SK-N-SH treated with all-trans-retinoic acid at 6 μM for 48 hours (cell line): ENCODE data around the gene SORCS2.

Experiments used
- ATAC-seq: fragments of 200-7000 bp; cut with Tn5 transposase; 3 replicates; pipeline ENCODE4 v1.9.1; 2020; ENCODE audit warnings: mild to moderate bottlenecking, moderate library complexity
- ARNTL ChIP-seq: fragments of 450-650 bp; formaldehyde crosslinking; IDR thresholded peaks from 2 replicates; pipeline ENCODE4 v1.5.0; 2020; ENCODE audit warnings: low read depth, mild to moderate bottlenecking, moderate library complexity, borderline replicate concordance
- BACH2 ChIP-seq: fragments of 250-450 bp; sonication (Bioruptor Pico); IDR thresholded peaks from 2 replicates; pipeline ENCODE4 v1.9.0; 2021; ENCODE audit warnings: mild to moderate bottlenecking, borderline replicate concordance
- CSDC2 ChIP-seq: fragments of 250-450 bp; sonication (Bioruptor Pico); IDR thresholded peaks from 2 replicates; pipeline ENCODE4 v1.5.0; 2020; ENCODE audit warnings: mild to moderate bottlenecking, moderate library complexity
- ESRRG ChIP-seq: fragments of 250-450 bp; sonication (Bioruptor Pico); IDR thresholded peaks from 2 replicates; pipeline ENCODE4 v1.6.1; 2021; ENCODE audit warnings: mild to moderate bottlenecking
- GLIS3 ChIP-seq: fragments of 250-450 bp; sonication (Bioruptor Pico); IDR thresholded peaks from 2 replicates; pipeline ENCODE4 v1.5.0; 2020; ENCODE audit warnings: mild to moderate bottlenecking, moderate library complexity
- ISL1 ChIP-seq: fragments of 250-450 bp; sonication (Bioruptor Pico); IDR thresholded peaks from 2 replicates; pipeline ENCODE4 v2.1.2; 2022; ENCODE audit warnings: mild to moderate bottlenecking, moderate library complexity
- OSR1 ChIP-seq: fragments of 250-450 bp; sonication (Bioruptor Pico); IDR thresholded peaks from 2 replicates; pipeline ENCODE4 v1.8.0; 2022; ENCODE audit warnings: moderate library complexity, mild to moderate bottlenecking, inconsistent platforms
- PPARA ChIP-seq: fragments of 250-450 bp; sonication (Bioruptor Pico); IDR thresholded peaks from 2 replicates; pipeline ENCODE4 v1.5.0; 2020; ENCODE audit warnings: mild to moderate bottlenecking, borderline replicate concordance
- RARB ChIP-seq: fragments of 250-450 bp; sonication (Bioruptor Pico); IDR thresholded peaks from 2 replicates; pipeline ENCODE4 v1.8.0; 2021; ENCODE audit warnings: mild to moderate bottlenecking, moderate library complexity
- SNAI2 ChIP-seq: fragments of 250-450 bp; sonication (Bioruptor Pico); IDR thresholded peaks from 2 replicates; pipeline ENCODE4 v1.5.0; 2020; ENCODE audit warnings: mild to moderate bottlenecking, moderate library complexity
- TCF4 ChIP-seq: fragments of 250-450 bp; sonication (Bioruptor Pico); IDR thresholded peaks from 2 replicates; pipeline ENCODE4 v1.8.0; 2021; ENCODE audit warnings: mild to moderate bottlenecking, moderate library complexity, borderline replicate concordance
- TOX ChIP-seq: fragments of 250-450 bp; sonication (Bioruptor Pico); IDR thresholded peaks from 2 replicates; pipeline ENCODE4 v1.8.0; 2021; ENCODE audit warnings: mild to moderate bottlenecking, moderate library complexity, borderline replicate concordance
- ZC3H10 ChIP-seq: fragments of 250-450 bp; sonication (Bioruptor Pico); IDR thresholded peaks from 2 replicates; pipeline ENCODE4 v1.5.1; 2021; ENCODE audit warnings: mild to moderate bottlenecking, moderate library complexity
- ZFP3 ChIP-seq: fragments of 250-450 bp; sonication (Bioruptor Pico); IDR thresholded peaks from 2 replicates; pipeline ENCODE4 v1.5.0; 2020; ENCODE audit warnings: mild to moderate bottlenecking, moderate library complexity
- ZFP30 ChIP-seq: fragments of 450-650 bp; formaldehyde crosslinking; IDR thresholded peaks from 2 replicates; pipeline ENCODE4 v1.5.0; 2022; ENCODE audit warnings: mild to moderate bottlenecking, moderate library complexity
- ZNF565 ChIP-seq: fragments of 450-650 bp; formaldehyde crosslinking; conservative IDR thresholded peaks from 2 replicates; pipeline ENCODE4 v1.5.0; 2020; ENCODE audit warnings: low read depth, mild to moderate bottlenecking, moderate library complexity
- ZNF70 ChIP-seq: fragments of 450-650 bp; formaldehyde crosslinking; IDR thresholded peaks from 2 replicates; pipeline ENCODE4 v1.5.0; 2020; ENCODE audit warnings: mild to moderate bottlenecking, moderate library complexity
- ZNF8 ChIP-seq: fragments of 450-650 bp; formaldehyde crosslinking; IDR thresholded peaks from 2 replicates; pipeline ENCODE4 v1.5.0; 2020; ENCODE audit warnings: mild to moderate bottlenecking, moderate library complexity
- TF ChIP-seq, protein P1 (sequence below): fragments of 250-450 bp; sonication (Bioruptor Pico); IDR thresholded peaks from 2 replicates; pipeline ENCODE4 v1.5.1; 2020; ENCODE audit warnings: low read depth, mild to moderate bottlenecking, moderate library complexity
- TF ChIP-seq, protein P2 (sequence below): fragments of 250-450 bp; sonication (Bioruptor Pico); IDR thresholded peaks from 2 replicates; pipeline ENCODE4 v1.8.0; 2021; ENCODE audit warnings: low read depth, mild to moderate bottlenecking, moderate library complexity, borderline replicate concordance
- TF ChIP-seq, protein P3 (sequence below): fragments of 250-450 bp; sonication (Bioruptor Pico); IDR thresholded peaks from 2 replicates; pipeline ENCODE4 v1.5.1; 2021; ENCODE audit warnings: mild to moderate bottlenecking, moderate library complexity
- TF ChIP-seq, protein P4 (sequence below): fragments of 250-450 bp; sonication (Bioruptor Pico); IDR thresholded peaks from 2 replicates; pipeline ENCODE4 v1.5.0; 2020; ENCODE audit warnings: mild to moderate bottlenecking, moderate library complexity
- TF ChIP-seq, protein P5 (sequence below): fragments of 250-450 bp; sonication (Bioruptor Pico); IDR thresholded peaks from 2 replicates; pipeline ENCODE4 v1.8.0; 2020; ENCODE audit warnings: mild to moderate bottlenecking, moderate library complexity, borderline replicate concordance

Gene SORCS2

DNA sequence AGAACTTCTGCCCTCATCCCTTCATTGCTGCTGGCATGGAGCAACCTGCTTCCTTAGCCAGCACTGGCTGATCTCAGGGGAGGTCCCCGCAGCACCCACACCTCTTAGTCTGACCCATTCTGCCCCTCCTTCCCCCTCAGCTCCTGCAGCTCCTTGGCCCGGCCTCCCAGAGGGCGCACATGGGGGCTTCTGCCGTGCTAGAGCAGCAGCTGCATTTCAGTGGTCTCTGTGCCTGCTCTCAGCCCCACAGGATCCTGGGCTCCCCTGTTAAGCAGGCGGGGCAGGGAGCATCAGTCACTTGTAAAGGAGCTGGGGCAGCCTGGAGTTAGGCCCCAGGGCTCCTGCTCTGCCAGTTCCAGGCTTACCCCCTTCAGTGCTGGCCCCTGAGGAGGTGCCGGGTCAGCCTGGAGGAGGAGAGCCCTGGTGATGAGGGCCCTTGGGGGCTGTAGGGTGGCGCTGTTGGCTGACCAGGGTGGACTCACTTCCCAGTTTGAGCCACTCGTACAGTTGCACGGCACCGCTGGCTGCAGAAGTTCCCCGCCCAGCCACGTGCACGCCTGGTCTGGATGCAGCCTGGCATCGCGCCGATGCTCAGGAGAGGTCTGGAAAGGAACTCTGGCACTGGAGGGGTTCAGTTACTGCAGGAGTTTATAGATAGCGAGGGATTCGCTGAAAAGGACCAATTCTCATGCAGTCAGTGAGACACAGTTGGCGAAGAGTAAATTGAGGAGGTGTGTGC is 327.5 kb downstream of the SORCS2 start:
- no peak for TF ChIP-seq ZNF8 (CRISPR knock-in tag)
- no peak for TF ChIP-seq CSDC2 (CRISPR knock-in tag)
- TF ChIP-seq, protein P1, sequence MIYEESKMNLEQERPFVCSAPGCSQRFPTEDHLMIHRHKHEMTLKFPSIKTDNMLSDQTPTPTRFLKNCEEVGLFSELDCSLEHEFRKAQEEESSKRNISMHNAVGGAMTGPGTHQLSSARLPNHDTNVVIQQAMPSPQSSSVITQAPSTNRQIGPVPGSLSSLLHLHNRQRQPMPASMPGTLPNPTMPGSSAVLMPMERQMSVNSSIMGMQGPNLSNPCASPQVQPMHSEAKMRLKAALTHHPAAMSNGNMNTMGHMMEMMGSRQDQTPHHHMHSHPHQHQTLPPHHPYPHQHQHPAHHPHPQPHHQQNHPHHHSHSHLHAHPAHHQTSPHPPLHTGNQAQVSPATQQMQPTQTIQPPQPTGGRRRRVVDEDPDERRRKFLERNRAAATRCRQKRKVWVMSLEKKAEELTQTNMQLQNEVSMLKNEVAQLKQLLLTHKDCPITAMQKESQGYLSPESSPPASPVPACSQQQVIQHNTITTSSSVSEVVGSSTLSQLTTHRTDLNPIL (CRISPR knock-in tag): no peak
- no peak for TF ChIP-seq OSR1
- TF ChIP-seq RARB (CRISPR knock-in tag): no peak
- TF ChIP-seq TOX (CRISPR knock-in tag): no peak
- TF ChIP-seq TCF4 (CRISPR knock-in tag): no peak
- no peak for TF ChIP-seq BACH2 (CRISPR knock-in tag)
- TF ChIP-seq, protein P2, sequence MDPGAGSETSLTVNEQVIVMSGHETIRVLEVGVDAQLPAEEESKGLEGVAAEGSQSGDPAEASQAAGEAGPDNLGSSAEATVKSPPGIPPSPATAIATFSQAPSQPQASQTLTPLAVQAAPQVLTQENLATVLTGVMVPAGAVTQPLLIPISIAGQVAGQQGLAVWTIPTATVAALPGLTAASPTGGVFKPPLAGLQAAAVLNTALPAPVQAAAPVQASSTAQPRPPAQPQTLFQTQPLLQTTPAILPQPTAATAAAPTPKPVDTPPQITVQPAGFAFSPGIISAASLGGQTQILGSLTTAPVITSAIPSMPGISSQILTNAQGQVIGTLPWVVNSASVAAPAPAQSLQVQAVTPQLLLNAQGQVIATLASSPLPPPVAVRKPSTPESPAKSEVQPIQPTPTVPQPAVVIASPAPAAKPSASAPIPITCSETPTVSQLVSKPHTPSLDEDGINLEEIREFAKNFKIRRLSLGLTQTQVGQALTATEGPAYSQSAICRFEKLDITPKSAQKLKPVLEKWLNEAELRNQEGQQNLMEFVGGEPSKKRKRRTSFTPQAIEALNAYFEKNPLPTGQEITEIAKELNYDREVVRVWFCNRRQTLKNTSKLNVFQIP (CRISPR knock-in tag): no peak
- no peak for TF ChIP-seq ZC3H10 (CRISPR knock-in tag)
- TF ChIP-seq, protein P3, sequence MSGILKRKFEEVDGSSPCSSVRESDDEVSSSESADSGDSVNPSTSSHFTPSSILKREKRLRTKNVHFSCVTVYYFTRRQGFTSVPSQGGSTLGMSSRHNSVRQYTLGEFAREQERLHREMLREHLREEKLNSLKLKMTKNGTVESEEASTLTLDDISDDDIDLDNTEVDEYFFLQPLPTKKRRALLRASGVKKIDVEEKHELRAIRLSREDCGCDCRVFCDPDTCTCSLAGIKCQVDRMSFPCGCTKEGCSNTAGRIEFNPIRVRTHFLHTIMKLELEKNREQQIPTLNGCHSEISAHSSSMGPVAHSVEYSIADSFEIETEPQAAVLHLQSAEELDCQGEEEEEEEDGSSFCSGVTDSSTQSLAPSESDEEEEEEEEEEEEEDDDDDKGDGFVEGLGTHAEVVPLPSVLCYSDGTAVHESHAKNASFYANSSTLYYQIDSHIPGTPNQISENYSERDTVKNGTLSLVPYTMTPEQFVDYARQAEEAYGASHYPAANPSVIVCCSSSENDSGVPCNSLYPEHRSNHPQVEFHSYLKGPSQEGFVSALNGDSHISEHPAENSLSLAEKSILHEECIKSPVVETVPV: no peak
- no peak for TF ChIP-seq SNAI2 (CRISPR knock-in tag)
- no peak for TF ChIP-seq ZFP30
- no peak for TF ChIP-seq ZNF70 (CRISPR knock-in tag)
- TF ChIP-seq, all 23 proteins: peak for 0
- ATAC-seq: peak; percentile 49

DNA sequence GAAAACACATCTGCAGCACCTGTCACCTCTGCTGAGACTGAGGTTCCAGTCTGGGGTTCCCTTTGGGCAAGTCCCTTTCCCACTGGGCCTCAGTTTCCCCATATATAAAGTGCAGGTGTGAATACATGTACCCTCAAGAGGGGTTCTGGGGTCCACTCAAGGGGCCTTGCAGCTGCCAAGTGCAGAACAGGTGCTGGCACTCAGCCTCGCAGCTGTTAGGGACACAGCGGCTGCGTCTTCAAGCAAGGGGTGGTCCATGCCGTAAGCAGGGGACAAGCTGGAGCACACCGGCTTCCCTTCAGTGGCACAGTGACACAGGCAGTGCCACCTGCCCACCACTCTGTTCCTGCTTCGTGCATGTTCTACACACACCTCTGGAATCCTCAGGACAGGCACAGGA is 329.3 kb downstream of the SORCS2 start:
- no peak for ATAC-seq
- no peak for TF ChIP-seq ESRRG (CRISPR knock-in tag)
- TF ChIP-seq TCF4 (CRISPR knock-in tag): no peak
- no peak for TF ChIP-seq PPARA (CRISPR knock-in tag)
- no peak for TF ChIP-seq RARB (CRISPR knock-in tag)
- TF ChIP-seq CSDC2 (CRISPR knock-in tag): no peak
- TF ChIP-seq, protein P3: no peak
- TF ChIP-seq ISL1 (CRISPR knock-in tag): no peak
- TF ChIP-seq, protein P1 (CRISPR knock-in tag): no peak
- no peak for TF ChIP-seq ZFP3 (CRISPR knock-in tag)
- TF ChIP-seq, protein P4, sequence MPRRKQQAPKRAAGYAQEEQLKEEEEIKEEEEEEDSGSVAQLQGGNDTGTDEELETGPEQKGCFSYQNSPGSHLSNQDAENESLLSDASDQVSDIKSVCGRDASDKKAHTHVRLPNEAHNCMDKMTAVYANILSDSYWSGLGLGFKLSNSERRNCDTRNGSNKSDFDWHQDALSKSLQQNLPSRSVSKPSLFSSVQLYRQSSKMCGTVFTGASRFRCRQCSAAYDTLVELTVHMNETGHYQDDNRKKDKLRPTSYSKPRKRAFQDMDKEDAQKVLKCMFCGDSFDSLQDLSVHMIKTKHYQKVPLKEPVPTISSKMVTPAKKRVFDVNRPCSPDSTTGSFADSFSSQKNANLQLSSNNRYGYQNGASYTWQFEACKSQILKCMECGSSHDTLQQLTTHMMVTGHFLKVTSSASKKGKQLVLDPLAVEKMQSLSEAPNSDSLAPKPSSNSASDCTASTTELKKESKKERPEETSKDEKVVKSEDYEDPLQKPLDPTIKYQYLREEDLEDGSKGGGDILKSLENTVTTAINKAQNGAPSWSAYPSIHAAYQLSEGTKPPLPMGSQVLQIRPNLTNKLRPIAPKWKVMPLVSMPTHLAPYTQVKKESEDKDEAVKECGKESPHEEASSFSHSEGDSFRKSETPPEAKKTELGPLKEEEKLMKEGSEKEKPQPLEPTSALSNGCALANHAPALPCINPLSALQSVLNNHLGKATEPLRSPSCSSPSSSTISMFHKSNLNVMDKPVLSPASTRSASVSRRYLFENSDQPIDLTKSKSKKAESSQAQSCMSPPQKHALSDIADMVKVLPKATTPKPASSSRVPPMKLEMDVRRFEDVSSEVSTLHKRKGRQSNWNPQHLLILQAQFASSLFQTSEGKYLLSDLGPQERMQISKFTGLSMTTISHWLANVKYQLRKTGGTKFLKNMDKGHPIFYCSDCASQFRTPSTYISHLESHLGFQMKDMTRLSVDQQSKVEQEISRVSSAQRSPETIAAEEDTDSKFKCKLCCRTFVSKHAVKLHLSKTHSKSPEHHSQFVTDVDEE (CRISPR knock-in tag): no peak
- TF ChIP-seq OSR1: no peak
- TF ChIP-seq ZNF70 (CRISPR knock-in tag): no peak
- no peak for TF ChIP-seq ZFP30
- no peak for TF ChIP-seq GLIS3 (CRISPR knock-in tag)
- no peak for TF ChIP-seq ZNF8 (CRISPR knock-in tag)
- TF ChIP-seq BACH2 (CRISPR knock-in tag): no peak
- TF ChIP-seq, protein P5, sequence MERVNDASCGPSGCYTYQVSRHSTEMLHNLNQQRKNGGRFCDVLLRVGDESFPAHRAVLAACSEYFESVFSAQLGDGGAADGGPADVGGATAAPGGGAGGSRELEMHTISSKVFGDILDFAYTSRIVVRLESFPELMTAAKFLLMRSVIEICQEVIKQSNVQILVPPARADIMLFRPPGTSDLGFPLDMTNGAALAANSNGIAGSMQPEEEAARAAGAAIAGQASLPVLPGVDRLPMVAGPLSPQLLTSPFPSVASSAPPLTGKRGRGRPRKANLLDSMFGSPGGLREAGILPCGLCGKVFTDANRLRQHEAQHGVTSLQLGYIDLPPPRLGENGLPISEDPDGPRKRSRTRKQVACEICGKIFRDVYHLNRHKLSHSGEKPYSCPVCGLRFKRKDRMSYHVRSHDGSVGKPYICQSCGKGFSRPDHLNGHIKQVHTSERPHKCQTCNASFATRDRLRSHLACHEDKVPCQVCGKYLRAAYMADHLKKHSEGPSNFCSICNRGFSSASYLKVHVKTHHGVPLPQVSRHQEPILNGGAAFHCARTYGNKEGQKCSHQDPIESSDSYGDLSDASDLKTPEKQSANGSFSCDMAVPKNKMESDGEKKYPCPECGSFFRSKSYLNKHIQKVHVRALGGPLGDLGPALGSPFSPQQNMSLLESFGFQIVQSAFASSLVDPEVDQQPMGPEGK (CRISPR knock-in tag): no peak
- TF ChIP-seq, protein P2 (CRISPR knock-in tag): no peak
- TF ChIP-seq ARNTL (CRISPR knock-in tag): no peak
- TF ChIP-seq ZNF565 (CRISPR knock-in tag): no peak
